ENCODE results near the gene APP. TPM values are rescaled to one million over a fixed set of nuclear protein-coding genes. Genes with fewer than 3 reads are reported as not detected.

The APP gene
- total RNA-seq, 3 donors from 2014 or later, result 270 to 546 (median 383) TPM

DNA sequence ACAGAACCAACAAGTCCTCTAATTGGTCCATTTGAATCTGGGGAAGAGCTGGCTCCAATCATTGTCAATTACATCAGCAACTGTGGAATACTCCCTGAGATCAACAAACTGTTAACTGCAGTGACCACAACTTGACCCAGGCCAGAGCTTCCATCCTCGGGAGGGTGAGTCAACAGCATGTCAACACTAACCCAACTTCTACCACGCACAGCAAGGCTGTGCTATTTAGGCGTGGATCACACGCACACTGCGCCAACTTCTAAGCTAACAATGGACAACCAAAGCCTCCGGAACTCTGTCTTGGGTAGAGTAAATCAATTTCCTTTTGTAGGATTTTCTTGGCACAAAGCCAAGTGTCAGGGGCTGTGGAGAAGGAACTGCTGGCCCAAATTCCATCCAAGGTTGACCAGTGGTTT is 30.4 kb downstream of the APP start:
- peak in 1 of 2 donors; percentile 61 for DNase-seq (ENCODE audit: low spot score in 2 of 2)
- peak overlapping the region; percentile 43 to 70 for H3K27ac ChIP-seq

DNA sequence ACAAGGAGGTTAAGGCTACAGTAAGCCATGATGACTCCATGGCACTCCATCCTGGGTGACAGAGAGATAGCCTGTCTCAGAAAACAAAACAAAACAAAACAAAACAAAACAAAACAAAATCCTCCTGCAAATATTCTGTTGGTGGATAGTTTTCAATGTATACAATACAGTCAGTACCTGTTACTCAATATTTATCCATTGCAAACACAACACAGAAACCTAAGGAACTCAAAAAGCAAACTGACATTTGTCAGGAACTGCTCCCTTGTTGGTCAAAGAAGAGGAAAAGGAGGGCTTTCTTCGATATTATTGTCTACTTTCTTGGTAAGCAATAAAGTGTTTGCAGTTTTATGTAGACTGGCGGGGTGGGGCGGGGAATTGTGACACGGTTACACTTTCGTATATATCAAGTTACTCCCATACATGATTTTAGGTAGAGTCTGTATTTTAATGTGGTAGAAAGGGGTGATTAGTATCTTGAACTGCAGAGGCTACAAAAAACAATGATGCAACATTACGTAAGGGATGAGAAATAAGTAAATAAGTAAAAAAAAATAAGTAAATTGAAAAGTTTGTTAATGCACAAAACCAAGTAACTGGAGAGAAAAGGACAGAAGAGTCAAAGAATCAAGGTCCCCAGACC is 31.8 kb downstream of the APP start:
- no peaks in the 10 kb centered on the region for H3K27me3 ChIP-seq
- H3K4me3 ChIP-seq, result no peak overlapping the region
- intact Hi-C loops (cut with DNase I; ENCODE audit: low total_unique reads), result no loop called here
- TF ChIP-seq POLR2A (IDR thresholded peaks at IDR 0.05) (no peak), POLR2AphosphoS5 (IDR thresholded peaks at IDR 0.05) (no peak)
- TF ChIP-seq, protein P1, sequence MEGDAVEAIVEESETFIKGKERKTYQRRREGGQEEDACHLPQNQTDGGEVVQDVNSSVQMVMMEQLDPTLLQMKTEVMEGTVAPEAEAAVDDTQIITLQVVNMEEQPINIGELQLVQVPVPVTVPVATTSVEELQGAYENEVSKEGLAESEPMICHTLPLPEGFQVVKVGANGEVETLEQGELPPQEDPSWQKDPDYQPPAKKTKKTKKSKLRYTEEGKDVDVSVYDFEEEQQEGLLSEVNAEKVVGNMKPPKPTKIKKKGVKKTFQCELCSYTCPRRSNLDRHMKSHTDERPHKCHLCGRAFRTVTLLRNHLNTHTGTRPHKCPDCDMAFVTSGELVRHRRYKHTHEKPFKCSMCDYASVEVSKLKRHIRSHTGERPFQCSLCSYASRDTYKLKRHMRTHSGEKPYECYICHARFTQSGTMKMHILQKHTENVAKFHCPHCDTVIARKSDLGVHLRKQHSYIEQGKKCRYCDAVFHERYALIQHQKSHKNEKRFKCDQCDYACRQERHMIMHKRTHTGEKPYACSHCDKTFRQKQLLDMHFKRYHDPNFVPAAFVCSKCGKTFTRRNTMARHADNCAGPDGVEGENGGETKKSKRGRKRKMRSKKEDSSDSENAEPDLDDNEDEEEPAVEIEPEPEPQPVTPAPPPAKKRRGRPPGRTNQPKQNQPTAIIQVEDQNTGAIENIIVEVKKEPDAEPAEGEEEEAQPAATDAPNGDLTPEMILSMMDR (IDR thresholded peaks at IDR 0.05), result no peak
- H3K9me3 ChIP-seq, result no peaks in the 10 kb centered on the region
- no peaks in the 10 kb centered on the region for H3K4me1 ChIP-seq
- peak overlapping the region in 1 of 2 donors; percentile 40 for H3K27ac ChIP-seq
- no peak for DNase-seq (ENCODE audit: low spot score in 2 of 2)
- H3K36me3 ChIP-seq, result no peaks in the 10 kb centered on the region

More for the DNA sequence above, 30.4 kb downstream of the APP start:
- Histone ChIP-seq H3K27me3 (no peaks in the 10 kb centered on the region), H3K9me3 (no peaks in the 10 kb centered on the region), H3K36me3 (no peaks in the 10 kb centered on the region), H3K4me3 (peak overlapping the region in 1 of 3 donors; percentile 34), H3K4me1 (no peaks in the 10 kb centered on the region)
- TF ChIP-seq POLR2AphosphoS5 (IDR thresholded peaks at IDR 0.05), result peak; percentile 14 to 86 (median 71)
- TF ChIP-seq POLR2A (IDR thresholded peaks at IDR 0.05), result no peak
- TF ChIP-seq, protein P1 (IDR thresholded peaks at IDR 0.05), result no peak
- intact Hi-C loops (cut with DNase I; ENCODE audit: low total_unique reads), result no loop called here

DNA sequence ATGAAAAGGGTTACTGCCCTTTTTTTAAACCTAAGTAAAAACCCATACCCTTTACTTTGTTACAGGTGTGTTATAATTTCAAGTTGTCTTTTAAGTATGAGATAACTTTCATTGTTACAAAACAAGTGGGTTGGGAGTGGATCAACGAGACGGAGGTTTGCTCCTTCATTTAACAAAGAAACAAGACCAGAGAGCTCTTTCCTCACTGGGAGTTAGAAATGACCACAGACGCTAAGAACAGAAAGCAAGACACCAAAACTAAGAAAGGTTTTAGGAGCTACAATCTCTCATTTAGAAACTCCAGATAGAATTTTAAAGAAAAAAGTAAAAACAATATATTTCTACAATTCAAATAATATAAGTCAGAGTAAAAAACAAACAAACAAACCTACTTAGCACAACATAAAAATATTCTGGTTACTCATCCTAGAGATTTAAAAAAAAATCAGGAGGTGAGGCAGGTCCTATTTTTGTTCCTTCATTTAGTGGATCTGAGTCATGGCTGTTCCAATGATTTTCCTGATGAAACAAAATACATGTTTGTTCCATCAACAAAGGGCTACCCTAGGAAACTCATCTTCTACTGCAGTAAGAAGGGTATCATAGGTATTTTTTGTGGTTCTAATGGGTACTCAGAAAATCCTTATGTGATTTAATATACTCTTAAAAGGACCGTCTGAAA is 33.0 kb downstream of the APP start:
- no peak for DNase-seq (ENCODE audit: low spot score in 2 of 2)
- Histone ChIP-seq H3K27me3 (no peaks in the 10 kb centered on the region), H3K36me3 (no peaks in the 10 kb centered on the region), H3K4me1 (no peaks in the 10 kb centered on the region), H3K9me3 (no peaks in the 10 kb centered on the region), H3K4me3 (no peak overlapping the region), H3K27ac (peak overlapping the region in 1 of 2 donors; percentile 40)
- intact Hi-C loops (cut with DNase I; ENCODE audit: low total_unique reads), result no loop called here
- TF ChIP-seq POLR2A (IDR thresholded peaks at IDR 0.05) (no peak), POLR2AphosphoS5 (IDR thresholded peaks at IDR 0.05) (no peak)
- TF ChIP-seq, protein P1 (IDR thresholded peaks at IDR 0.05), result no peak

DNA sequence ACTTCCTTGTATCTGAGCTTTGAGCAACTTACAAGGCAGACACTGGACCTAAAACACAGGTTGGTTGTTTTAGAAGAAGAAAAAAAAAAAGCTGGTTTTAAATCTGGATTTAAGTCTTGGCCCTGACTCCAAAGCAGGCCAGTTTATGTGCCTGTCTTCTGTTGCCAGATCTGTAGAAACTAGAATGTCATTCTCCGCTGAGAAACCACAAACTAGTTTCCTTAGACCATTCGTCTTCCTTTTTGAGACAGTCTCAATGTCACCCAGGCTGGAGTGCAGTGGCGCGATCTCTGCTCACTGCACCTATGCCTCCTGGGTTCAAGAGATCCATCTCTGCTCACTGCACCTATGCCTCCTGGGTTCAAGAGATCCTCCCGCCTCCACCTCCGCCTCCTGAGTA is 33.9 kb downstream of the APP start:
- TF ChIP-seq, protein P1 (IDR thresholded peaks at IDR 0.05), result no peak
- no peak for TF ChIP-seq POLR2AphosphoS5 (IDR thresholded peaks at IDR 0.05)
- no peak for TF ChIP-seq POLR2A (IDR thresholded peaks at IDR 0.05)
- H3K4me1 ChIP-seq, result no peaks in the 10 kb centered on the region
- H3K27ac ChIP-seq, result peak overlapping the region; percentile 23 to 34
- no peaks in the 10 kb centered on the region for H3K27me3 ChIP-seq
- no peak for DNase-seq (ENCODE audit: low spot score in 2 of 2)
- no peaks in the 10 kb centered on the region for H3K9me3 ChIP-seq
- intact Hi-C loops (cut with DNase I; ENCODE audit: low total_unique reads), result no loop called here
- no peak overlapping the region for H3K4me3 ChIP-seq
- H3K36me3 ChIP-seq, result no peaks in the 10 kb centered on the region

DNA sequence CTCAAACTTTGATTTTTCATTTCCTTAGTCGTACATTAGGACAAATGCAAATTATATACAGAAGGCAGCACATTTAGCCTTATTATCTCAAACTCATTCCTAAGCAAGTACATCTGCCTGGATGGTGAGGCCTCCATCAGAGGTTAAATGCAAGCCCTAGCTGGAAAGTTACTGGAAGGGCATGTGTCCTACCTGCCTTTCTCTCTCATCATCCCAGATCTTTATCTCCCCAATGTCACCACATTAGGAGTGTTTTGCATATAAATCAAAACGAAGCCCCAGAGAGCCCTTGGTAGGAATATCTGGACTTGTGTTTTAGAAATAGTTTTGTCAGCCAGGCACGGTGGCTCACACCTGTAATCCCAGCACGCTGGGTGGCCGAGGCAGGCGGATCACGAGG is 35.0 kb downstream of the APP start:
- H3K4me1 ChIP-seq, result no peaks in the 10 kb centered on the region
- H3K36me3 ChIP-seq, result no peaks in the 10 kb centered on the region
- no peak overlapping the region for H3K27ac ChIP-seq
- no peaks in the 10 kb centered on the region for H3K9me3 ChIP-seq
- TF ChIP-seq POLR2AphosphoS5 (IDR thresholded peaks at IDR 0.05), result no peak
- TF ChIP-seq, protein P1 (IDR thresholded peaks at IDR 0.05), result no peak
- TF ChIP-seq POLR2A (IDR thresholded peaks at IDR 0.05), result no peak
- intact Hi-C loops (cut with DNase I; ENCODE audit: low total_unique reads), result no loop called here
- H3K4me3 ChIP-seq, result no peak overlapping the region
- no peaks in the 10 kb centered on the region for H3K27me3 ChIP-seq
- DNase-seq (ENCODE audit: low spot score in 2 of 2), result no peak

All from breast epithelium (tissue), 4 donors.